HG03097 (cell line): Measurements from ENCODE around the gene MTHFS.

Experiments used
- ATAC-seq: cut with Tn5 transposase; IDR thresholded peaks from one replicate; pipeline ENCODE4 v1.9.1; 2021; ENCODE audit not compliant: unreplicated experiment, low FRiP score

MTHFS gene

DNA sequence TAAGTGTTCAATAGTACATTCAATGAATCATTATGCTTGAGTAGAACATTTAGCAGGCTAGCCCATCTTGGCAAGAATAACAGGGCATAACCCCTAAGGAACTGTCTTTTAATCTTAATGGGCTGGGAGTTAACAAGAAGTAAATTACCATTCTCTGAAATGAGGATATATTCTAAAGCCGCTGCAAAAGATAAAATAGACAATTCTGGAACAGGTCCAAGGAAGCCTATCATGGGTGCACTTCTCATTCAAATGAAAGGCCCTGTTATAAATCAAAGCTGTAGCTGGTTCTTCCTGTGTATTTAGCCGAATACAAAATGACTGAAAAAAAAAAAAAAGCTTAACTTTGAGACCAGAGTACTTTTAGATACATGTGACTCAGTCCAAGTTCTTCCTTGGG lies 15.6 kb downstream of the MTHFS start:
- ATAC-seq: no peak

DNA sequence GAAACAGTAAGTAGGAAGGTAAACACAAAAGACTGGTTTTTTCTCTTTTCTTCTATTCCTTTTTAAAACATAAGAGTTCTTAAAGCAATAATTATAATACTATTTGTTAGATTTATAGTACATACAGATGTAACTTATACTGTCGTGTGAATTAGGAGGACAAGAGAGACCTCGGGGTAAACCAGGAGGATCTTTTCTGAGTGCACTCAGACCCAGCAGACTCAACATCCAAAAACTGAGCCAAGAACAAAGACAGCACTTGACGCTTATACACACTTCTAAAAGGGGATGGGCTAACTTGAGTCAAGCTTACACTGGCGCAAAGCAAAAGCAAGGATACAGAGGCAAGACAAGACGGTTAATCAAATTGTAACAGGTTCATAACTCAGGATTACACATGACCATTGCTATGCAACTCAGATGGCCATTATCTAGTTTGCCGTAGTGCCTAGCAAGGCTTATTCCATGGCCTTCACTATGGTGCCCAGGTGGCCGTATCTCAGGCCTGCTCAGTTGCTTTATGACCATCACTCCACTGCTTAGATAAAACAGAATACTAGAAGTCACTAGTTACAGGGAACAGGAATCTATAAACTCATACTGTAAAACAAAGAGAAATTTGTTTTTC lies 18.6 kb downstream of the MTHFS start:
- no peak for ATAC-seq

DNA sequence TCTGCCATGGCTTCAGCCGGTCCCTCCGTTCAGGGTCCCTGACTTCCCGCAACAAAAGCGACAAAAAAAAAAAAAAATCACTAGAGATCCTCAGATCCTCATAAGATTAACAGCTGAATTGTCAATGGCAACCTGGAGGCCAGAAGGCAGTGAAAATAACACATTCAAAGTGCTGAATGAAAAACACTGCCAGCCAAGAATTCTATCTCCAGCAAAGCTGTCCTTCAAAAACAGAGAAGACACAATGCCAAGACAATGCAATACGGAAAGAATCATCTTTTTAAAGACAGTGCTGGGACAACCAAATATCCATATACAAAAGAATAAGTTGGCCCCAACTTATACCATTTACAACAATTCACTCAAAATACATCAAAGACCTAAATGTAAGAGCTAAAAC lies 21.6 kb downstream of the MTHFS start:
- no peak for ATAC-seq

DNA sequence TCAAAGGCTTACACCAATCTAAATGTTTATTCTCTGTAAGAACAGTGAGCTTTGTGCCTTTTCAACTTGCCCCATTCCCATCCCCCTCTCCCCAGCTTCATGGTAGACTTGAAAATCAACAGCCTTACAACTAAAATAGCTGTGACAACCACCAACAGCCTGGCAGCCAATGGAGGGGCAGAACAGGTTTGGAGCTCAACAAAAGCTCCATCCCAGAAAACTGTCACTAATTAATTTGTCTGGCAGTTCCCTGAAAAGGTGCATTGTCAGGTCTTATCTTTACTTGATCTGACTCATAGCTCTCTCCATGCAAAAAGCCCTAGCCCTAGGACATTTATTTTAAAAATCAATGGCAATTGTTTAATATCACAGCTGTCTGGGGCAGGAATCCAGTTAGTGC lies 22.6 kb downstream of the MTHFS start:
- ATAC-seq: no peak

DNA sequence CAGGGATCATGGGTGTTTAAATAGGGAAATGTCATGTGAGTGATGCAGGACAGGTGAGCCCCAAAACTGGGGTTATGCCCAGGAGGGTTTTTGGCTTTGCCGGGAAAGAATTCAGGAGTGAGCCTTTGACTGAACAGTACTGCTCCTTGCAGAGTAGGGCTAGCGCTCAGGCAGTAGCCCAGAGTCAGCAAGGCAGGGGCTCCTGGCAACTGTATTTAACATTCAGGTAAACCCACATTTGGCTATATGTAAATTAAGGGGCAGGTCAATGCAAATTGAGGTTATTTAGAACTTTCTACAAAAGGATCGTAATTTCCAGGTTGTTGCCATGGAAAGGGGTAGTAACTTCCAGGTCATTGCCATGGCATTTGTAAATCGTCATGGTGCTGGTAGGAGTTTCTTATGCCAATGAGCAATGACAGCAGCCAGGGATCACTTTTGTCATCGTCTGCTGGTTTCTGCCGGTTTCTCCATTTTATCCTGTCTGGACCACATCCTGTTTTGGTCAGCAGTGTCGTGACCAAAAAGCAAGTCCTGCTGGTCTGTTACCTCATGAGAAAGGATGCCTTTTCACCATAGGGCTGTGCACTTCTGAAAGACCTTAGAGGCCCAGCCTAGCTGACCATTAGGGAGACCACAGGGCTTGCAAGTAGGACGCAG lies 24.3 kb downstream of the MTHFS start:
- ATAC-seq: no peak

DNA sequence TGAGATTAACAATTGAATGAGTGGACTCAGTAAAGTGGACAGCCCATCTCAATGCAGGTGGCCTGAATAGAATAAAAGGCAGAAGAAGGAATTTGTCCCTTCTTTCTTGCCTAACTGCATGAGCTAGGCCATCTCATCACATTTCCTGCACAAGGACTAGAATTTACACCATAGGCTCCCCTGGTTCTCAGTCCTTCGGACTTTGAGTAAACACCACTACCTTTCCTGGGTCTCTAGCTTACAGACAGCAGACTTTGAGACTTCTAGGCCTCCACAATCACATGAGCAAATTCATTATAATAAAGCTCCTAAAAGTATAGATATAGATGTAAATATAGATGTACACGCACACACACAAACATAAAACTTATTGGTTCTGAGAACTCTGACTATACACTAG lies 28.3 kb downstream of the MTHFS start:
- ATAC-seq: no peak

DNA sequence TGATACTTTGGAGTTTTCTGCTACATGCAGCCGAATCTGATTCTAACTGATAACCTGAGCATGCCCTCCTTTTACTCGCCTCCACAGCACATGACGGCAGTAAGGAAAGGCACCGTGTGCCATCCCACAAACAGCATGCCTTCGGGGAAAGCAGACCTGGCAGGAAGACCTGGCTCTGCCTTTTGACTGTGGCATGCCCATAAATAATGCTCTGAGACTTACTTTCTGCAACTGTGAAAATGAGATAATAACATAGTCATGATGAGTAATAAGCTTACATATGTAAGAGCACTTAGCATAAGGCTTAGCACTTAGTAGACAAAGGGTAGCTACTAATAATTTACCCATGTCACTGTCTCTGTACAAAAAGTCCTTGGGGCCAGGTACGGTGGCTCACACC lies 32.9 kb downstream of the MTHFS start:
- ATAC-seq: no peak

DNA sequence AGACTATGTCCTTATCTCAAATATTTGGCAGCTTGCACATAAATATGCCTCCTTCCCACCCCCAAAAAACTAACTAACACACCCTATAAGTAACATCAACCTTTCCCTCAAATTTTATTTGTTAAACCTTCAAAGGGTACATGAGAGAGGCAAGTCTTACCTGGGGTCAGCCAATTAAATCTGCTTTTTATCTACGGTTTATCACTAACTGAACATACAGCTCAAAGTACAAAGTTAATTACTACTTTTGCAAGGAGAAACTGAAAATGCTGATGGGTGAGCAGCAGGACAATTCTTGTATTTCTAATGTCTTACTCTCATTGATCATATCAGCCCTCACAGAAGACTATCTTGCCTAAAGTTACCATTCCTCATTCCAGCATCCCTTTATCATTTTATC lies 34.6 kb downstream of the MTHFS start:
- no peak for ATAC-seq

DNA sequence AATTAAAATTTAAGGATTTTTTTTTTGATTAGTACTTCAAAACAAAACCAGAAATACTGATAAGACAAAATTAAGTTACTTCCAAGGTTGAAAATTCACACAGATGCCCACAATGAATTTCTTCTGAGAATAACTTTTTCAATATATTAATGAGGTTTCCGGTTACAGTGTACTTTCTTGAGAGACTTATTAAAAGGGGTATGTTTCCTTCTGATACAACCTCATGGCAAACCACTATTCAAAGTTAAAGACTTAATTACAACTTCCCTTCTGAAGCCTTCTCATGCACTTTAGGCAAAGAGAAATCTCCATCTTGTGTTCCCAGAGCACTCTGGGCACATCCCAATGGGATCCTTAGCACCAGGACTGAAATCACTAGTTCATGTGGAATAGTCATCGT lies 36.2 kb downstream of the MTHFS start:
- no peak for ATAC-seq

DNA sequence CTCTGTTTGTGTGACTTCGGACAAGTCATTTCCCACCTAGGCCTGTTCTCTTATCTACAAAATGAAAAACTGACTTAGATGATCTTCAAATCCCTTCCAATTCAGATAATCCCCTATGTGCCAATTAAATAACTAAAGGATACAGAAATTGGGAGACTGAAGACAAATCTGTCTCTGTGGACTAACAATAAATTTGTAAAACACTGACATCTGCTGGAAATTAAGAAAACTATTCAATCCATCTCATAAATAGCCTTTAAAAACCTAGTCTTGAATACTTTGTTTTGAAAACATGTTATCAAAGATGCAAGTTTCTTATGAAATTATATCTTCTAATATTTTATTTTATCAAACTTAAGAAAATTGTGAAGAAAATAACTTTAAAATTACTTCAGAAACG lies 38.3 kb downstream of the MTHFS start:
- no peak for ATAC-seq

DNA sequence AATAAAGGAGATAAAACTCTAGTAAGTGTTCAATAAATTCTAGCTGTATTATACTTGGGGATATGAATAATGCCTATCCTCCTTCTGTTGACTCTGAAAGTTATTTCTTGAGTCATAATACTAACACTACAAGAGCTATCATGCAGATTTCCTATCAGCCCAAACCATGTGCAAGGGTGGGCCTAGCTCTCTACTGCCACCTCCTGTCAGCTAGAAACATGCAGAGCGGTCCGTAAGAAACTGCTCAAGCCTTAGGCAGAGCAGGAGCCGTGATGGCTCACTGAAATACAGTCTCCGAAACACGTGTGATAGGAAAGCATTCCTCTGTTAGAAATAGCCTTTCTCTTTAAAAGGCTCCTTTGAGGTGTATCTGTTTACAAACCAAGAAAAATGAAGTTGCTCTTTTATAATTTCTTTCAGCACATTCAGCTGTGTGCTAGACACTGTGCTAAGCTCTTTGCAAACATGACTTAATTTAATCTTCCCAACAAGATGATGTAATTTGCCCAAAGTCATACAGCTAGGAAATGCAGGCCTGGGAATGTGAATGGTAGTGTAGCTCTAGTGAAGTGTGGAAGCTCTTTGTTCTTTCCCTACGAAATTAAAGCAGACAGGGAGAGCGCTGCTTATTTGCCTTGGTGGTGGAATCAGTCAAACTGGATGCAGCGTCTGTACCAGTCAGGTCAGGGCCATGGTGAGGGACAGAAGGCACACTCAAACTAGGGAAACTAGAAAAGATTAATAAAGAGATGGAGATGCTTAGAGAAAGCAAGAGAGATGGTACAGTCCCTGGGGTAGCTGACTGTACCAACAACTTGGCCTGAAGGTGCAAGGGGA lies 43.1 kb downstream of the MTHFS start:
- peak; percentile 77 for ATAC-seq

DNA sequence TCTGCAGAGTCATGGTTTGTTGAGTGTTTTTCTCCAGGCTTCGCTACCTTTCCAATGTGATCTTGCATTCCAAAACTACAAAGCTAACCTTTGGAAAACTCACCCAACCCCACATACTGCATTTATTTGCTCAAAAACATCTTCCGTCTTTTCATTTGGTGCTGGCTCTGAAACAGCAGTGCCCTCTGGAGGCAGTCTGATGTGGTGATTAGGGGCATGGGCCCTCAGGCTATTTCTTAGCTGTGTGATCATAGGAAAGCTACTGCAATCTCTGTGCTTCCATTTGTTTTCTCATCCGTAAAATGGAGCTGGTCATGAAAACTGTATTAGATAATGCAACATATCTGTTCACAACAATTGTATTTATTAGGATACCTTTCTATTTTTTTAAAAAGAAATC lies 47.0 kb downstream of the MTHFS start:
- no peak for ATAC-seq

DNA sequence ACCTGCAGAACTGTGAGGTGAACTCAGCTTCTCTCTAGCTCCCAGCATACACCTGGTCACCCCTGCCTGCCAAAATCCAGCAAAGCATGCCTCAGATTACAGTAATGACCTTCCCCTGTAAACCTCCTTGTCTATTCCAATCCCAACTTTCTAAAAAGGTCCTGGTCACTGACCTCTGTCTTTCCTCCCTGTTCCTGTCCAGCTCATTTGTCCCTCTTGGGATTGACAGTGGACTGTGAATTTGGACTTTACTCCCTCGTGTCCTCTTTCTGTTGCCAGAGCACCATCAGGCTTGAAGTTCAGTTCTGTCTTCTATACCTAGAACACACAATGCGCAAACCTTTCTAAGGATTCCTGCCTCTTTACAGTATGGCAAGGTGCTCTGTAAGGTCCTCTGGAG lies 50.3 kb downstream of the MTHFS start:
- no peak for ATAC-seq

DNA sequence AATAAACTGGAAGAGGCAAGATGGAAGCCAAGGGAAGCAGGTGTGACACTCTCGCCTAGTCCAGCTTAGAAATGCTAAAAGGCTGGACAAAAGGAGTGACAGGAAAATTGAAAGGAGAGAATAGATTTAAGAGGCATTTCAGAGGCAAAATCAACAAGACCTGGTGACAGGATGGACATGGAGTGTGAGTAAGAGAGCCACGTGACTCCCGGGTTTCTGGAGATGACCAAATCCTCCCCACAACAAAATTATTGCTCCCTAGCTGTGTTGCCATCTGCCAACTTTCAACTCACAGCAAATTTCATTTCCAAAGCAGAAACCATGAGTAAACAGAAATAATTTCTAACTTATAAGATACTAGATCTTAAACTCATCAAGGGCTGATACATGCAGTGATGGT lies 52.6 kb downstream of the MTHFS start:
- no peak for ATAC-seq

DNA sequence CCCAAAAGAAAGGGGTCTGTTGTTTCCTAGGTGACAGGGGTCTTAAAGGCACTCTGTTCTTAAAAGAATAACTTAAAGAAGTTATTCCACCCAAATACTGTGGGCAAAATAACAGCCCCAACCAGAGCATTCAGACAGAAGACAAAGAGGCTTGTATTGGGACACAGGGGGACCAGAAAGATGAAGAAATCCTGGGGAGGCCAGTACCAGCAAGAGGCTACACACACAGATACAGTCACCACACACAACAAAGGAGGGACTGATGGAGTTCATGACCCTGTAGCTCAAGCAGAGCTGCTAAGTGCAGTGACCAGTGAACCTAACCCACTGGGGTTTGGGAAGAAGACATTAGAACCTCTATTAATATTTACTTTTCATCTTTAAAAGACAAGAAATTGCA lies 59.0 kb downstream of the MTHFS start:
- no peak for ATAC-seq

DNA sequence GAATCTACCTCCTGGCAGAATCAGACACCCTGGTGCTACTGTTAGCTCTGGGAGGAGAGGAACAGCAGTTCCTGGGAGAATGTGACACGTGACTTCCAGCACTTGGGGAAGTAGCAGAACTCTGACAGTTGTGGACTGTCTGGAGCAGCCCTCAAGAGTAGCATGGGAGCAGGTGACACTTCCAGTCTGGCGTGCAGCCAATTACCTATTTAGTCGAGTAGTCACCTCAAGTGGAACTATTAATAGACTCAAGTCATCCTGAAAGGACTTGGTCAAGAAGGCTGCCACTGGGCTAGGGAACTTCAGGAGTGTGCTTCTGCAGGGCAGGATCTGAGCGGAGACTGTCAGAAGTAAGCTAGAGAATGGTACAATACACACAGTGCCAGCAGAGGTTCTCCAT lies 62.3 kb downstream of the MTHFS start:
- ATAC-seq: no peak

DNA sequence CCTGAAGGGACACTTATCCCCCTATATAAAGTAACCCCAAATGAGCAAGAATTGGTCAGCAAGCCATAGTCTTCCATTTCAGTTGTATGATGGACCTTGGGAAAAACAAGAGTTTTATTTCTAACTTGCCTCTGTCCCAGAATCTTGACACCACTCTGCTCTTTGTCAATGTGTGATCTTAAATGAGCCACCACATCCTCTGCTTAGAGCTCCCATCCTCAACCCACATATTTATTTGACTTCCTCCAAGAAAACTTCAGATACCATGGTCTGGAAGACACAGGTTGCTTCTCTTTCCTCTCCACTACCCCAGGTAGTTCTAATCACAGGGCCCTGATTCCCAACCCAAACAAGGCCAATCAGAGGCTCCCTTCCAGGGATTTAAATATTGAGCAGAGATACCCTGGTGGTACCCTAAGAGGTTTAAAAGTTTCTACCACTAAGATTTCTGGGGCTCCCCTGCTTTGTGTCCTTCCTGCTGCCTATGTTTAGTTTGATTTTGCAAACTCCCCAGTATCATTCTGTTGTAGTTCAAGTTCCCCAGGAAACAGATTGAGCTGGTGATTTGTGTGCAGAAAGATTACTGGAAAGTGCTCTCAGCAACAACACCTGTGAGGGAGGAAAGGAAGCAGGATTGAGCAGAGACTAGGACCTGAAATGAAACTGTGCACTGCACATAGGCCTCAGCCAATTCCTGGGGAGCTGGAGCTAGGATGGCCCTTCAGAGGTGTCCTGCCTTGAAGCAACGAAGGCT lies 64.3 kb downstream of the MTHFS start:
- no peak for ATAC-seq

DNA sequence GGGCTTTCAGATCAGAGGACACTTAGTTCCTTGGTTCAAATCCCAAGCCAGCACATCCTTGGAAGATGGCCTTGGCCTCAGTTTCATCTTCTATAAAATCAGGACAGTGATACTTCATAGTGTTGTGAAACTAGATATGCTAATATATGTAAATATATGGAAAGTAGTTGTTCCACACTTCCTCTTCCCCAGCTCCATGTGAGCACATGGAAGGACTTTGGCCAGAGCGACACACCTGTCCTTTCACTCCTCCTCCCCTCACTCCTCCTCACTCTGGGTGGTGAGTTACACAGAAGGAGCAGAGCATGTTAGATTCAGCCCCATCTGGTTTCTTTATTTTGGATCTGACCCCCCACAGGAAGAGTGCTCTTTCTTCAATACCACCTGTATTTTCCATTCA lies 65.2 kb downstream of the MTHFS start:
- no peak for ATAC-seq

DNA sequence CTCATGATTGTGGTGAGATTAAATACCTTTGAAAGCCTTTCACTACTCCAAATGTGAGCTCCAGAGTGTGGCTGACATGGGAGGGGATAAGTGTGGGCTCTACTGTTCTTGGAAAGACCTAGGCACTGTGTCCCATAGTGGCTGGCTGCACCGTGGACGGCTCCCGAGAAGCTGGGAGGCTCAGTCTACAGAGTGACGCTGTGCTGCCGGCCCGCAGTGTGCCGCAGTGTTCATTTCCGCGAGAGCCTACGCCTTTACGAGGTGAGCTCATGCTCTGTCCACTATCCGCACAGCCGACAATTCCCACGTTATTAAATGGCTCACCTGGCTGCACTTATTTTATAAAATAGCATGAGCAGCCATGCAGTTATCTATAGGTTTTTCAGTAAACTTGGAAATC lies 66.9 kb downstream of the MTHFS start:
- ATAC-seq: no peak

DNA sequence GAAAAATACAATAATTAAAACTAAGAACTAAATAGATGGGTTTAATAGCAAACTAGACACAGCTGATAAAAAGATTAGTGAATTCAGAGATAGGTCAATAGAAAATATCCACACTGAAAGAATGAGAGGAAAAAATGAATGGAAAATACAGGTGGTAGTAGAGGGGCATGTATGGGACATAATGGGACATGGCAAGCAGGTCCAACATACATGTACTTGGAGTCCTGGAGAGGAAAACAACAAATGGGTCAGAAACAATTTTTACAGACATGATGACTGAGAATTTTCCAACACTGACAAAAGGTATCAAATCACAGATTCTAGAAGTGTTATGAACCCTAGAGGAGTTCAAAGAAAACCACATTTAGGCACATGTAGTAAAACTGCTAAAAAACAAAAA lies 68.4 kb downstream of the MTHFS start:
- no peak for ATAC-seq

DNA sequence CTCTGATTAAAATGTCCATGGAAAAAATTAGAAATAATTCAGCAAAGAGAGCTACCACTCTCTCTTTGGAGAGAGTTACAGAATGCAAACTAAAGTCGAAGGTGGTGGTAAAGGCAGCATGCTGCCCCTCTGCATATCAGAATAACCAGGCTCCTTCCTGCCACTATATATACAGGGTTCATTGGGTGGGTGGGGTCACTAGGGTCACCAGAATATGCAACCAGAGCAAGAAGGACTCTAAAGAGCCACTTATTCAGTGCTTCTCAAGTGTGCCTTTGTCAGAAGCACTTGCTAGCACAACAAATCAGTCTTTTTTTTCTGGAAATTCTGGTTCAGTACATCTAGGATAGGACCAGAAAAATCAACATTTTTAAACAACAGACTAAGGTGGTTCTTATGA lies 70.0 kb downstream of the MTHFS start:
- no peak for ATAC-seq
